Endothelial cell of umbilical vein (primary cell): Measurements from ENCODE around the gene PTPN22. TPM values are rescaled to one million over a fixed set of nuclear protein-coding genes. Genes with fewer than 3 reads are reported as not detected.

Experiments
- BruUV-seq: library from RNA; stranded (reverse); fragments of 400-500 nt; replicated peaks from 2 replicates; lab custom pipeline; 2021; lab: Mats Ljungman, UMichigan
- CTCF ChIA-PET: fragments of 300-600, 350-600 bp; sonication (Branson Sonifier 250); formaldehyde crosslinking; loops from one replicate; lab custom pipeline; 2021; ENCODE audit warnings: antibody characterized with exemption, inconsistent platforms; lab: Charles Lee
- POLR2A ChIA-PET: fragments of 300-600, 350-600 bp; sonication (Branson Sonifier 250); formaldehyde crosslinking; loops from one replicate; lab custom pipeline; 2021; ENCODE audit warnings: antibody characterized with exemption, inconsistent platforms; lab: Charles Lee
- DNase-seq: peaks from one replicate; pipeline ENCODE4 v3.0.0-alpha.2; 2011; ENCODE audit warnings: low read depth, low spot score
- FAIRE-seq: peaks from 2 replicates; lab custom pipeline; 2011; peaks lifted over from hg19 to GRCh38; lab: Jason Lieb, UNC
- H2AFZ ChIP-seq: 2 replicates; pipeline ENCODE4 v1.6.0; 2012; ENCODE audit warnings: low read depth, low read length, control low read depth, inconsistent platforms
- H3K27ac ChIP-seq: 2 replicates; pipeline ENCODE4 v1.5.1; 2011; ENCODE audit warnings: low read depth, mild to moderate bottlenecking, control low read depth, low read length, moderate library complexity; ENCODE audit not compliant: insufficient read depth
- H3K27me3 ChIP-seq, 2 experiments: 2 replicates each; pipeline versions ENCODE4 v1.6.0 to v1.6.1; 2011; ENCODE audit warnings: low read length in 2 of 2, mixed read lengths in 1 of 2; ENCODE audit not compliant: control insufficient read depth in 2 of 2, insufficient read depth in 2 of 2
- H3K36me3 ChIP-seq, 2 experiments: 2 replicates in 1 of 2; 3 replicates in 1 of 2; pipeline ENCODE4 v1.5.1; 2011; ENCODE audit warnings: low read length in 2 of 2, mild to moderate bottlenecking in 1 of 2, moderate library complexity in 1 of 2; ENCODE audit not compliant: control insufficient read depth in 2 of 2, insufficient read depth in 2 of 2; ENCODE audit errors: extremely low read depth in 1 of 2
- H3K4me1 ChIP-seq: 3 replicates; pipeline ENCODE4 v1.5.1; 2011; ENCODE audit warnings: mild to moderate bottlenecking, low read length; ENCODE audit not compliant: control insufficient read depth, insufficient read depth; ENCODE audit errors: extremely low read depth
- H3K4me2 ChIP-seq: 2 replicates; pipeline ENCODE4 v1.6.1; 2011; ENCODE audit warnings: low read length, control low read depth, mixed read lengths; ENCODE audit not compliant: insufficient read depth
- H3K4me3 ChIP-seq, 3 experiments: fragments of 200-600 bp in 1 of 3; sonication (generic), shearing (Covaris generic) in 1 of 3; replicated peaks in 1 of 3; 2 replicates each; pipeline ENCODE4 v1.5.1; 2011 to 2016; ENCODE audit warnings: control low read depth in 3 of 3, low read length in 3 of 3, mild to moderate bottlenecking in 2 of 3, inconsistent platforms in 1 of 3, low read depth in 1 of 3, moderate library complexity in 1 of 3; ENCODE audit not compliant: insufficient read depth in 1 of 3
- H3K79me2 ChIP-seq: 2 replicates; pipeline ENCODE4 v1.6.0; 2012; ENCODE audit warnings: low read length, inconsistent platforms; ENCODE audit not compliant: control insufficient read depth, insufficient read depth
- H3K9ac ChIP-seq: replicated peaks from 2 replicates; pipeline ENCODE3; 2011; ENCODE audit warnings: low read length, control low read depth; ENCODE audit not compliant: insufficient read depth; ENCODE audit errors: extremely low read depth
- H3K9me1 ChIP-seq: replicated peaks from 3 replicates; pipeline ENCODE4 v1.6.0; 2011; ENCODE audit warnings: mild to moderate bottlenecking, low read length; ENCODE audit not compliant: control insufficient read depth, insufficient read depth; ENCODE audit errors: extremely low read depth
- H3K9me3 ChIP-seq: replicated peaks from 2 replicates; pipeline ENCODE4 v1.5.1; 2012; ENCODE audit warnings: low read length, inconsistent platforms; ENCODE audit not compliant: control insufficient read depth, insufficient read depth
- H4K20me1 ChIP-seq: replicated peaks from 2 replicates; pipeline ENCODE3; 2011; ENCODE audit warnings: mild to moderate bottlenecking, low read length; ENCODE audit not compliant: control insufficient read depth, insufficient read depth; ENCODE audit errors: extremely low read depth
- CTCF ChIP-seq, 2 donors: IDR thresholded peaks; 1 replicate in 1 of 2; 2 replicates in 1 of 2; pipeline ENCODE4 v1.5.1; 2011; ENCODE audit warnings: low read length in 2 of 2, mild to moderate bottlenecking in 2 of 2, moderate library complexity in 2 of 2, control low read depth in 1 of 2, inconsistent platforms in 1 of 2, low read depth in 1 of 2; ENCODE audit not compliant: insufficient read depth in 1 of 2; ENCODE audit errors: extremely low read depth in 1 of 2
- GATA2 ChIP-seq: IDR thresholded peaks from 2 replicates; pipeline ENCODE4 v1.7.0; 2011; ENCODE audit warnings: low read depth, mild to moderate bottlenecking, moderate library complexity, mixed read lengths, low read length; ENCODE audit not compliant: insufficient read length, insufficient read depth
- MYC ChIP-seq: IDR thresholded peaks from one replicate; pipeline ENCODE4 v1.6.1; 2011; ENCODE audit warnings: mild to moderate bottlenecking, low read depth, low read length
- POLR2A ChIP-seq: IDR thresholded peaks from 2 replicates; pipeline ENCODE4 v1.6.1; 2012; ENCODE audit warnings: low read depth, mild to moderate bottlenecking, control low read depth, low read length
- dilution Hi-C: fragments of 300-500 bp; cut with MboI; formaldehyde crosslinking; loops from one replicate; pipeline ENCODE4 v1.15.0; 2019; ENCODE audit warnings: low sequenced_read_pairs; ENCODE audit not compliant: extremely low pct_ligation_motif_present
- intact Hi-C: fragments of 100-400 bp; cut with micrococcal nuclease; formaldehyde crosslinking; loops from one replicate; pipeline ENCODE4 v1.10.0; 2022
- polyA plus RNA-seq, 4 experiments: library from polyadenylated mRNA; depleted of rRNA in 3 of 4; stranded (reverse) in 3 of 4; unstranded in 1 of 4; fragments of >200 nt; gene quantifications; 2 replicates each; pipeline versions ENCODE4 v1.2.1 to v1.2.3, GENCODE V29; 2011 to 2012; ENCODE audit warnings: missing spikeins in 1 of 4
- total RNA-seq: library from RNA; stranded (reverse); gene quantifications from 2 replicates; pipeline ENCODE4 v1.2.3, GENCODE V29; 2021
- TF ChIP-seq, protein P1 (sequence below): IDR thresholded peaks from 2 replicates; pipeline ENCODE4 v1.6.1; 2011; ENCODE audit not compliant: insufficient read depth, insufficient read length

Gene PTPN22
- total and polyA plus RNA-seq, 2 donors (not counting 3 experiments of a cell fraction or from before 2014, with no cell fraction given) = not detected

GRCh38 chr1:113836534-113836933 is 35.0 kb downstream of the PTPN22 start:
- H3K4me3 ChIP-seq = no peak overlapping the region
- no TSS peak for BruUV-seq
- TF ChIP-seq MYC (no peak), POLR2A (no peak), CTCF (IDR thresholded peaks at IDR 0.05; ENCODE audit: extremely low read depth in 1 of 2, insufficient read depth in 1 of 2, low read depth in 1 of 2, low read length in 2 of 2) (no peak), GATA2 (no peak)
- TF ChIP-seq, protein P1, sequence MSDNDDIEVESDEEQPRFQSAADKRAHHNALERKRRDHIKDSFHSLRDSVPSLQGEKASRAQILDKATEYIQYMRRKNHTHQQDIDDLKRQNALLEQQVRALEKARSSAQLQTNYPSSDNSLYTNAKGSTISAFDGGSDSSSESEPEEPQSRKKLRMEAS = no peak

More at GRCh38 chr1:113836534-113836933, 35.0 kb downstream of the PTPN22 start:
- Histone ChIP-seq H3K36me3 (no peaks in the 10 kb centered on the region), H3K4me2 (no peak overlapping the region), H3K27me3 (no peaks in the 10 kb centered on the region), H3K79me2 (no peaks in the 10 kb centered on the region), H3K9ac (no peak overlapping the region), H4K20me1 (no peaks in the 10 kb centered on the region), H2AFZ (no peak overlapping the region), H3K4me1 (no peaks in the 10 kb centered on the region), H3K27ac (no peak overlapping the region), H3K9me1 (no peaks in the 10 kb centered on the region), H3K9me3 (no peaks in the 10 kb centered on the region)
- dilution Hi-C loops (no loop called here), intact Hi-C loops (loop anchor here (1.0 to 5.0 kb wide), 5 partner anchors 69 to 446 kb away; partner anchors contain the start of genes DCLRE1B and OLFML3)
- ChIA-PET POLR2A (no interaction called here), CTCF (interaction anchor here (0.7 to 3.8 kb wide), 21 partner anchors 14 to 446 kb away, joined by 3 to 54 read pairs (median 8); partner anchors contain the start of genes AP4B1, DCLRE1B, HIPK1 and OLFML3)
- no peak for DNase-seq
- no peak for FAIRE-seq
